Regular cardiac myocyte (primary cell): ENCODE data around the gene MASP1. TPM values are rescaled to one million over a fixed set of nuclear protein-coding genes. Genes with fewer than 3 reads are reported as not detected.

ENCODE experiments used
- total RNA-seq: library from RNA; depleted of rRNA; stranded (reverse); fragments of >200 nt; gene quantifications from 2 replicates; pipeline ENCODE4 v1.2.3, GENCODE V29; 2014

The MASP1 gene
- total RNA-seq = 2.5 and 6.2 TPM in 2 replicates

GRCh38 chr3:187291512-187292132, at the start of gene MASP1:
Gene MASP1 (minus strand): TSS chr3:187291737. CDS start chr3:187291632, 105 bp downstream.

GRCh38 chr3:187197335-187197649, 94.2 kb downstream of the MASP1 start, which contains the start of gene RTP1:
Gene RTP1 (plus strand): TSS chr3:187197486. CDS start chr3:187197516, 30 bp downstream.

Other genes with a start within 250 kb of the MASP1 start
- 10.7 and 42.0 TPM in 2 replicates for gene RPL39L, start 152.2 kb downstream of the MASP1 start, total RNA-seq
- under 0.01 TPM in 1 of 2 replicates, not detected in the other for gene RTP1, start 94.3 kb downstream of the MASP1 start, total RNA-seq
- 0.58 and 0.85 TPM in 2 replicates for gene RTP4, start 76.6 kb upstream of the MASP1 start, total RNA-seq